DOHH2 (cell line): ENCODE data around the gene FKBP15.

Experiments used
- H3F3A ChIP-seq: fragments of 200-600 bp; sonication (generic), shearing (Covaris generic); 2 replicates; pipeline ENCODE4 v1.6.0; 2016; ENCODE audit warnings: antibody characterized with exemption, mild to moderate bottlenecking; ENCODE audit not compliant: control insufficient read depth, insufficient read depth
- H3K27ac ChIP-seq: fragments of 200-600 bp; sonication (generic); 2 replicates; pipeline ENCODE4 v1.5.1; 2014; ENCODE audit warnings: low read depth, mild to moderate bottlenecking, low read length, moderate library complexity
- H3K27me3 ChIP-seq: fragments of 200-600 bp; sonication (generic); 2 replicates; pipeline ENCODE4 v1.6.1; 2014; ENCODE audit warnings: mild to moderate bottlenecking, low read length, mixed read lengths; ENCODE audit not compliant: control insufficient read depth
- H3K36me3 ChIP-seq: fragments of 200-600 bp; sonication (generic); 2 replicates; pipeline ENCODE4 v1.6.1; 2014; ENCODE audit warnings: mild to moderate bottlenecking, low read length, moderate library complexity, mixed read lengths; ENCODE audit not compliant: control insufficient read depth
- H3K4me1 ChIP-seq: fragments of 200-600 bp; sonication (generic); 2 replicates; pipeline ENCODE4 v1.6.1; 2014; ENCODE audit warnings: mild to moderate bottlenecking, low read length, mixed read lengths; ENCODE audit not compliant: control insufficient read depth
- H3K4me2 ChIP-seq: fragments of 200-600 bp; sonication (generic); 2 replicates; pipeline ENCODE4 v1.6.0; 2014; ENCODE audit warnings: mild to moderate bottlenecking, low read length, moderate library complexity
- H3K4me3 ChIP-seq: fragments of 200-600 bp; sonication (generic); 2 replicates; pipeline ENCODE4 v1.5.1; 2014; ENCODE audit warnings: mild to moderate bottlenecking, low read length, mixed read lengths
- H3K79me2 ChIP-seq: fragments of 200-600 bp; sonication (generic); 2 replicates; pipeline ENCODE4 v1.6.1; 2014; ENCODE audit warnings: mild to moderate bottlenecking, low read length, mixed read lengths; ENCODE audit not compliant: control insufficient read depth
- H3K9me2 ChIP-seq: fragments of 200-600 bp; sonication (generic); replicated peaks from 2 replicates; pipeline ENCODE4 v1.6.1; 2014; ENCODE audit warnings: mild to moderate bottlenecking, low read length, mixed read lengths; ENCODE audit not compliant: control insufficient read depth
- H3K9me3 ChIP-seq: fragments of 200-600 bp; sonication (generic); 2 replicates; pipeline ENCODE4 v1.6.1; 2014; ENCODE audit warnings: antibody characterized with exemption, low read length, mixed read lengths; ENCODE audit not compliant: control insufficient read depth, insufficient read depth
- H4K20me1 ChIP-seq: fragments of 200-600 bp; sonication (generic); 2 replicates; pipeline ENCODE4 v1.6.0; 2014; ENCODE audit warnings: low read depth, mild to moderate bottlenecking, antibody characterized with exemption, low read length, moderate library complexity; ENCODE audit not compliant: control insufficient read depth, insufficient read depth
- EZH2phosphoT487 ChIP-seq: fragments of 200-600 bp; sonication (generic); IDR thresholded peaks from 2 replicates; pipeline ENCODE4 v1.6.1; 2017; ENCODE audit warnings: borderline replicate concordance, mild to moderate bottlenecking, antibody characterized with exemption, low read length, moderate library complexity, mixed read lengths
- TF ChIP-seq, protein P1 (sequence below): fragments of 200-600 bp; sonication (generic); IDR thresholded peaks from one replicate; pipeline ENCODE4 v1.5.1; 2014; ENCODE audit warnings: antibody characterized with exemption, mild to moderate bottlenecking, low read depth, low read length; ENCODE audit not compliant: poor library complexity, severe bottlenecking

FKBP15 gene

DNA sequence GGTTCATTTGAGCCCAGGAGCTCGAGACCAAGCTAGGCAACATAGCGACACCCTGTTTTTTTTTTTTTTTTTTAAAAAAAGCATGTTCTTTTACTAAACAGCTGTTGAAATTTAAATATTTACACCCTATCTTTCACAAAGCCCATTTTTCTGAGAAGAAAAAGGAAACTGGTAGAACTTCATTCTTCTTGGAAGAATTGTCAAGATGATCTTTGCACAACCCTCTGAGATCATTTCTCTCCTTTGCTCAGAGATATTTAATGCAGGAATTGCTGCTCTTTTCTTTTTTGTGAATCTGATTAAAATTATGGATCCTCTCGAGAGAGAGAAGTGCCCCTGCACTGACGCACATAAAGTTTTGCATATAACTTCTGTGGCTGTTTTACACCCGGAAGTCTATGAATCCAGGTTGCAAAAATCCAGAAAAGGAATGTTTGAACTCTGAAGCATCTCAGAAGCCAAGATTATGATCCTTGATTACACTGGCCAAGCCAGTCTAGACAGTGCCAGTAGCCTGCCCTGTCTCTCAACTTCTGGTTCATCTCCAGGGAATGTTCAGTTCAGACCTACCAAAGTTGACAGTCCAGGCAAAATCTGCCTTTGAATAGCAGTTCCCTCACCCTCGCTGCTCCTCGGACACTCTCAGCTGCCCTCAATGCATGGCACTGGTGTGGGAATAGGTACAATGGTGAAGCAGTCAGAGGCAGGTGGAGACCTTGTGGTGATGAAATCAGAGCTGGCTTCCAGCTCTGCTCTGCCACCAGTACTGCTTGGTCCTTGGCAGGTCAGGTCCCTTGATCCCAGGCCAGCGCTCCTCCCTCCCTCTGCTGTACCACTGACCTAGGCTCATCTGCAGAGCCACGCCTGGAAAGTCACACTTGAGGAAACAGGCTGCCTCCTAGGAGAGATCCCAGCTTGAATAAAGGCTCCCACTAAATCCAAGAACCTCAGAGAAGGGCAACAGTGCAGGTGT, 83.6 kb downstream of the FKBP15 start:
- Histone ChIP-seq H3K27me3 (peaks cover 7% of the 10 kb centered on the region), H3K4me3 (no peak overlapping the region), H3K4me1 (no peaks in the 10 kb centered on the region), H3K9me3 (no peaks in the 10 kb centered on the region), H3K79me2 (no peaks in the 10 kb centered on the region), H4K20me1 (no peaks in the 10 kb centered on the region), H3K27ac (no peak overlapping the region), H3K36me3 (no peaks in the 10 kb centered on the region), H3K9me2 (no peaks in the 10 kb centered on the region), H3K4me2 (no peak overlapping the region), H3F3A (no peaks in the 10 kb centered on the region)
- TF ChIP-seq, protein P1, sequence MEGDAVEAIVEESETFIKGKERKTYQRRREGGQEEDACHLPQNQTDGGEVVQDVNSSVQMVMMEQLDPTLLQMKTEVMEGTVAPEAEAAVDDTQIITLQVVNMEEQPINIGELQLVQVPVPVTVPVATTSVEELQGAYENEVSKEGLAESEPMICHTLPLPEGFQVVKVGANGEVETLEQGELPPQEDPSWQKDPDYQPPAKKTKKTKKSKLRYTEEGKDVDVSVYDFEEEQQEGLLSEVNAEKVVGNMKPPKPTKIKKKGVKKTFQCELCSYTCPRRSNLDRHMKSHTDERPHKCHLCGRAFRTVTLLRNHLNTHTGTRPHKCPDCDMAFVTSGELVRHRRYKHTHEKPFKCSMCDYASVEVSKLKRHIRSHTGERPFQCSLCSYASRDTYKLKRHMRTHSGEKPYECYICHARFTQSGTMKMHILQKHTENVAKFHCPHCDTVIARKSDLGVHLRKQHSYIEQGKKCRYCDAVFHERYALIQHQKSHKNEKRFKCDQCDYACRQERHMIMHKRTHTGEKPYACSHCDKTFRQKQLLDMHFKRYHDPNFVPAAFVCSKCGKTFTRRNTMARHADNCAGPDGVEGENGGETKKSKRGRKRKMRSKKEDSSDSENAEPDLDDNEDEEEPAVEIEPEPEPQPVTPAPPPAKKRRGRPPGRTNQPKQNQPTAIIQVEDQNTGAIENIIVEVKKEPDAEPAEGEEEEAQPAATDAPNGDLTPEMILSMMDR = no peak
- no peak for TF ChIP-seq EZH2phosphoT487

DNA sequence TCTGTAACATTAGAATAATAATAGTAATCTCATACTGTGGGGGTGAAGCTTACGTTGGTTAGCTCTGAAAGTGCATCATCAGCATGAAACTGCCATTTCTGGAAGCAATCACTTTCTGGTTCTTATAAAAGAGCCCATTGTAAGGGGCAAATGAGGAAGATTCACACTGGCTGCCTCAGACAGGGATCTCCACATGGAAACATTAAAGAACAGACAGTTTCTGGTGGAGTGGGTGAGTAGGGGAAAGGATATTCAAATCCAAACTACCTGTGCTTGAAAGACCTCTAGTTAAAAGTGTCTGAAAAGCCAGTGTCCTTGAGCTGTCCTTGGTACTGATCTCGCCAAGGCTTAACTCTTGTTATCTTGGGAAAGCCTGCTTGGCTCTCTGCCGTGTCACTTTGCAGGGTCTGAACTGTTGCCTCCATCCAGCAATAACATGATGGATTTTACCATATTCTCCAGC, 89.4 kb downstream of the FKBP15 start:
- H3K27me3 ChIP-seq = peaks cover 10% of the 10 kb centered on the region
- no peak overlapping the region for H3K27ac ChIP-seq
- no peaks in the 10 kb centered on the region for H4K20me1 ChIP-seq
- no peaks in the 10 kb centered on the region for H3K9me2 ChIP-seq
- no peak overlapping the region for H3K4me2 ChIP-seq
- no peaks in the 10 kb centered on the region for H3K36me3 ChIP-seq
- no peaks in the 10 kb centered on the region for H3K4me1 ChIP-seq
- TF ChIP-seq, protein P1 = no peak
- no peak for TF ChIP-seq EZH2phosphoT487
- no peaks in the 10 kb centered on the region for H3K9me3 ChIP-seq
- no peak overlapping the region for H3K4me3 ChIP-seq
- no peaks in the 10 kb centered on the region for H3K79me2 ChIP-seq
- H3F3A ChIP-seq = no peaks in the 10 kb centered on the region

DNA sequence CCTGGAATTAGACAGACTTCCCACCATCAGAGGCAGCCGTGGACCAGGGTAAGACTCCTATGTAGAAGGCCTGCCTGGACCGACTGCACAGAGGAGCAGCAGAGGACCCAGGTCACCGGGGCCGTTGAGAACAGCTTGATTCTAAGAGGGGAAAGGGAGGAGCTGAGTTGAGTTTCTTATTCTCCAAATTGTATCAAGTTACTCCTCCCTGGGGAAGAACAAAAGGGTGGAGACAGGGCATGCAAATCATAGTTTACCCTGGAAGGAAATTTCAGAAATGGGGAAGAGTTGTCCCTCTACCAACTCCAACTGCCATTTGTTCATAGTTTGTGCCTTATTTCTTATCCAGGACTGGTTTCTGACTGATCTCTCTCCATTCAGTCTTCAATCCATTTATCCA, 91.2 kb downstream of the FKBP15 start:
- Histone ChIP-seq H3K27me3 (peaks cover 11% of the 10 kb centered on the region), H3K36me3 (no peaks in the 10 kb centered on the region), H3K9me2 (no peaks in the 10 kb centered on the region), H3K4me3 (no peak overlapping the region), H3K4me2 (no peak overlapping the region), H4K20me1 (no peaks in the 10 kb centered on the region), H3K79me2 (no peaks in the 10 kb centered on the region), H3K4me1 (no peaks in the 10 kb centered on the region), H3K27ac (no peak overlapping the region), H3K9me3 (no peaks in the 10 kb centered on the region), H3F3A (no peaks in the 10 kb centered on the region)
- TF ChIP-seq, protein P1 = no peak
- no peak for TF ChIP-seq EZH2phosphoT487
